ENCODE data around the gene SSBP3. TPM values are rescaled to one million over a fixed set of nuclear protein-coding genes. Genes with fewer than 3 reads are reported as not detected.
A peak's percentile ranks its signal among the peaks of the same experiment; 100 is the strongest.

The SSBP3 gene
- total RNA-seq, 2 donors from 2014 or later: 7.9 to 23.1 TPM

GRCh38 chr1:54340434-54340833 is 65.8 kb downstream of the SSBP3 start:
- H3K4me1 ChIP-seq: peaks cover 25% of the 10 kb centered on the region
- WGBS, 2 donors: 55 to 59% methylated on average over 6 of the region's 6 CpGs
- H3K27me3 ChIP-seq: no peaks in the 10 kb centered on the region
- H3K9me3 ChIP-seq: no peaks in the 10 kb centered on the region
- peak overlapping the region in 2 of 4 donors; percentile 9 to 24 for H3K27ac ChIP-seq
- TF ChIP-seq POLR2A (IDR thresholded peaks at IDR 0.05) (no peak), CTCF (IDR thresholded peaks at IDR 0.05) (no peak)
- intact Hi-C loops (cut with DNase I): no loop called here
- no peak overlapping the region for H3K4me3 ChIP-seq
- DNase-seq (no peak), ATAC-seq (no peak)
- no peaks in the 10 kb centered on the region for H3K36me3 ChIP-seq (replicated peaks in 1 of 2; ENCODE audit: insufficient read depth in 1 of 2, low read depth in 2 of 2)

DNA sequence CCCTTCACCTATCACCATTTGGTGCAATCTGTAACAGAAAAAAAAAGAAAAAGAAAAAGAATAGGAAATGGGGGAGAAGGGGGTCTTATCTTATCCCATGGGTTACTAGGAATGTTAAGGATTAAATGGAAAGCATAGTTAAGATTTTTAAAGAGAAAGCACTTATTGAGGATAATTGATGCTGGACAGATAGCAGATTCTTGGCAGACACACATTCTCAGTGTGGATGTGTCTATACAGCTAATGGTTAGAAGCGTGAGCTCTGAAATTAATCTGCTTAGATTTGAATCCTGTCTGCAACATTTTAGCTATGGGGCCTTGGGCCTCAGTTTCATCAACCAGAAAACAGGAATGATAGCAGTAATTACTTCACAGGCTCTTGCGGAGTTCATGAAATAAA is 67.1 kb downstream of the SSBP3 start:
- H3K9me3 ChIP-seq: no peaks in the 10 kb centered on the region
- peaks cover 31% of the 10 kb centered on the region for H3K4me1 ChIP-seq
- H3K27me3 ChIP-seq: no peaks in the 10 kb centered on the region
- H3K4me3 ChIP-seq: no peak overlapping the region
- H3K27ac ChIP-seq: no peak overlapping the region
- H3K36me3 ChIP-seq (replicated peaks in 1 of 2; ENCODE audit: insufficient read depth in 1 of 2, low read depth in 2 of 2): no peaks in the 10 kb centered on the region
- intact Hi-C loops (cut with DNase I): no loop called here
- 88 to 93% methylated on average over 2 of the region's 2 CpGs for whole genome bisulfite sequencing, 2 donors
- DNase-seq: no peak
- TF ChIP-seq POLR2A (IDR thresholded peaks at IDR 0.05): no peak
- TF ChIP-seq CTCF (IDR thresholded peaks at IDR 0.05): no peak
- no peak for ATAC-seq

GRCh38 chr1:54338464-54338863 is 67.7 kb downstream of the SSBP3 start:
- ATAC-seq (no peak), DNase-seq (no peak)
- WGBS, 2 donors: 85 to 87% methylated on average over 8 of the region's 8 CpGs
- no peaks in the 10 kb centered on the region for H3K9me3 ChIP-seq
- no peak for TF ChIP-seq POLR2A (IDR thresholded peaks at IDR 0.05)
- no peak for TF ChIP-seq CTCF (IDR thresholded peaks at IDR 0.05)
- no peak overlapping the region for H3K4me3 ChIP-seq
- no peaks in the 10 kb centered on the region for H3K36me3 ChIP-seq (replicated peaks in 1 of 2; ENCODE audit: insufficient read depth in 1 of 2, low read depth in 2 of 2)
- H3K27ac ChIP-seq: no peak overlapping the region
- intact Hi-C loops (cut with DNase I): no loop called here
- peaks cover 34% of the 10 kb centered on the region for H3K4me1 ChIP-seq
- no peaks in the 10 kb centered on the region for H3K27me3 ChIP-seq

GRCh38 chr1:54337928-54338327 is 68.3 kb downstream of the SSBP3 start:
- Histone ChIP-seq H3K27ac (no peak overlapping the region), H3K27me3 (no peaks in the 10 kb centered on the region), H3K4me1 (peaks cover 39% of the 10 kb centered on the region), H3K36me3 (replicated peaks in 1 of 2; ENCODE audit: insufficient read depth in 1 of 2, low read depth in 2 of 2) (no peaks in the 10 kb centered on the region), H3K9me3 (no peaks in the 10 kb centered on the region), H3K4me3 (no peak overlapping the region)
- no peak for TF ChIP-seq CTCF (IDR thresholded peaks at IDR 0.05)
- no peak for TF ChIP-seq POLR2A (IDR thresholded peaks at IDR 0.05)
- no peak for DNase-seq
- WGBS, 2 donors: 69 to 72% methylated on average over 7 of the region's 7 CpGs
- no peak for ATAC-seq
- intact Hi-C loops (cut with DNase I): no loop called here

- intact Hi-C loops (cut with DNase I): no loop called here
- no peak for TF ChIP-seq CTCF (IDR thresholded peaks at IDR 0.05)
- TF ChIP-seq POLR2A (IDR thresholded peaks at IDR 0.05): no peak
- Histone ChIP-seq H3K36me3 (replicated peaks in 1 of 2; ENCODE audit: insufficient read depth in 1 of 2, low read depth in 2 of 2) (no peaks in the 10 kb centered on the region), H3K27ac (no peak overlapping the region), H3K9me3 (no peaks in the 10 kb centered on the region), H3K27me3 (no peaks in the 10 kb centered on the region), H3K4me3 (no peak overlapping the region), H3K4me1 (peaks cover 43% of the 10 kb centered on the region)
- 96% methylated on average over 7 of the region's 7 CpGs for whole genome bisulfite sequencing, 2 donors
- ATAC-seq (no peak), DNase-seq (no peak)
Measured at GRCh38 chr1:54337034-54337433, 69.2 kb downstream of the SSBP3 start.

Measured in body of pancreas (tissue), 4 donors.